ENCODE measurements around the gene TNIP2.

DNA sequence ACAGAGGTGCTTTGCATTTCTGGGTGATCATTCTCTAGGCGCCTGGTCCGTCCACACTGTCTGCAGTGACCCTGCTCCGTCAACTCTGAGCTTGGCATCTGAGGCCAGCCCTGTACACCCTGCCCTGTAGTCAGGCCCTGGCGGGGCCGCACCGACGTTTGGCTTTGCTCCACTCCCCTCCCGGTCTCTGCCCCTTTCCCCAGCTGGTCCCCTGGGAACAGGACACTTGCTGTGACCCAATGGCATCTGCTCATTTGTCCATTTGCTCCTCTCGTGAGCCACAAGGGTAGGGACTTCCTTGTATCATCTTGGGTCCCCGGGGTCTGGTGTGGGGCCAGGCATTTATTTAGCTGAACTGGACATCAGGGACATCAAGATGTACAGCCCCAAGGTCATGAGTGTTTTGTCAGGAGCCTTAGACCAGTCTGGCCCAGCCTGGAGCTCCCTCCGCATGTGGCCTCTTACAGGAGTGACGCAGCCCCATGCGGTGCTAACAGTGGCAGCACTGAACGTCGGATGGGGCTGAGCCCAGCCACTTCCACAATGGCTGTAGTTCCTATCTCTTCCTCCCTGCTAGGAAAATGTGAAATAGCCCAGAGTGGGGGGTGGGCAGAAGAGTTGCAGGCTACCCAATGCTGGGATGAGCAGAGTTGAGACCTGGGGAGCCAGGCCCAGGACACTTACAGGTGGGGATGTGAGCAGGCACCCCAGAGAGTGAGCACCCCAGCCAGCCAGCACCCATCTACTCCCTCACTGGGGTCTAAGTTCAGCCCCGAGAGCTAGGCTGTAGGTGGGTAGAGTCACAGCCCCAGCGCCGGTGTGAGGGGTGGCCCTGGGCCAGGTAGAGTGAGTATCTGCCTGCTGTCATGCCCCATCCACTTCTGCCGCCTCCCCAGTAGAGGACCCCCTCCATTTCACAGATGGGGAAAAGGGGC lies 34.7 kb upstream of the TNIP2 start:
- TF ChIP-seq, protein P1, sequence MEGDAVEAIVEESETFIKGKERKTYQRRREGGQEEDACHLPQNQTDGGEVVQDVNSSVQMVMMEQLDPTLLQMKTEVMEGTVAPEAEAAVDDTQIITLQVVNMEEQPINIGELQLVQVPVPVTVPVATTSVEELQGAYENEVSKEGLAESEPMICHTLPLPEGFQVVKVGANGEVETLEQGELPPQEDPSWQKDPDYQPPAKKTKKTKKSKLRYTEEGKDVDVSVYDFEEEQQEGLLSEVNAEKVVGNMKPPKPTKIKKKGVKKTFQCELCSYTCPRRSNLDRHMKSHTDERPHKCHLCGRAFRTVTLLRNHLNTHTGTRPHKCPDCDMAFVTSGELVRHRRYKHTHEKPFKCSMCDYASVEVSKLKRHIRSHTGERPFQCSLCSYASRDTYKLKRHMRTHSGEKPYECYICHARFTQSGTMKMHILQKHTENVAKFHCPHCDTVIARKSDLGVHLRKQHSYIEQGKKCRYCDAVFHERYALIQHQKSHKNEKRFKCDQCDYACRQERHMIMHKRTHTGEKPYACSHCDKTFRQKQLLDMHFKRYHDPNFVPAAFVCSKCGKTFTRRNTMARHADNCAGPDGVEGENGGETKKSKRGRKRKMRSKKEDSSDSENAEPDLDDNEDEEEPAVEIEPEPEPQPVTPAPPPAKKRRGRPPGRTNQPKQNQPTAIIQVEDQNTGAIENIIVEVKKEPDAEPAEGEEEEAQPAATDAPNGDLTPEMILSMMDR (IDR thresholded peaks at IDR 0.05), result no peak
- no peak for TF ChIP-seq EZH2 (IDR thresholded peaks at IDR 0.05; ENCODE audit: borderline replicate concordance, insufficient read depth, low read depth, low read length, poor library complexity, severe bottlenecking)
